Gastroesophageal sphincter (tissue), 4 donors: ENCODE data around the gene COTL1. TPM values are rescaled to one million over a fixed set of nuclear protein-coding genes. Genes with fewer than 3 reads are reported as not detected.

Experiments
- ATAC-seq: fragments of 150-250 bp; one replicate; pipeline ENCODE4 v1.9.1; 2016; ENCODE audit warnings: mild to moderate bottlenecking, moderate library complexity
- H3K27ac ChIP-seq, 4 donors: fragments of 200-600 bp; sonication (generic) in 3 of 4; 1 replicate in 3 of 4; 2 replicates in 1 of 4; pipeline ENCODE4 v1.5.1; 2016 to 2019
- H3K27me3 ChIP-seq: fragments of 200-600 bp; sonication (generic); one replicate; pipeline ENCODE4 v1.5.1; 2019
- H3K36me3 ChIP-seq, 2 donors: fragments of 200-600 bp; sonication (generic); one replicate each; pipeline ENCODE4 v1.5.1; 2019; ENCODE audit warnings: control low read depth in 1 of 2
- H3K4me1 ChIP-seq, 3 donors: fragments of 200-600 bp; sonication (generic); 1 replicate in 2 of 3; 2 replicates in 1 of 3; pipeline ENCODE4 v1.5.1; 2016 to 2019; ENCODE audit warnings: control low read depth in 2 of 3
- H3K4me3 ChIP-seq, 2 donors: fragments of 200-600 bp; sonication (generic); one replicate each; pipeline ENCODE4 v1.5.1; 2019; ENCODE audit warnings: mild to moderate bottlenecking in 1 of 2, moderate library complexity in 1 of 2
- H3K9me3 ChIP-seq, 3 donors: fragments of 200-600 bp; sonication (generic); one replicate each; pipeline ENCODE4 v1.5.1; 2017 to 2019; ENCODE audit warnings: control low read depth in 2 of 3
- EP300 ChIP-seq: sonication (generic); formaldehyde crosslinking; IDR thresholded peaks from one replicate; pipeline ENCODE4 v1.6.1; 2017; ENCODE audit warnings: antibody characterized with exemption, mild to moderate bottlenecking
- POLR2A ChIP-seq, 2 donors: fragments of 450-650 bp; IDR thresholded peaks; one replicate each; pipeline ENCODE4 v1.6.1; 2017; ENCODE audit warnings: antibody characterized with exemption in 2 of 2, mild to moderate bottlenecking in 2 of 2, moderate library complexity in 1 of 2
- POLR2AphosphoS5 ChIP-seq: sonication (generic); formaldehyde crosslinking; IDR thresholded peaks from one replicate; pipeline ENCODE4 v1.6.1; 2017; ENCODE audit warnings: antibody characterized with exemption
- WGBS, 2 donors: methylation state at CpG; one replicate each; pipeline ENCODE4 v1.1.5; 2018; ENCODE audit warnings: low coverage in 1 of 2; 5-methylcytosine and 5-hydroxymethylcytosine counted together
- total RNA-seq, 4 donors: library from RNA; depleted of rRNA; stranded (reverse); fragments of >200 nt; gene quantifications; one replicate each; pipeline ENCODE4 v1.1.0, GENCODE V29; 2016
- TF ChIP-seq, protein P1 (sequence below), 4 experiments: fragments of 200-600 bp in 2 of 4; fragments of 450-650 bp in 2 of 4; sonication (generic) in 1 of 4; IDR thresholded peaks; one replicate each; pipeline ENCODE4 v1.5.1; 2017 to 2019; ENCODE audit warnings: antibody characterized with exemption in 4 of 4, mild to moderate bottlenecking in 2 of 4, moderate library complexity in 2 of 4

COTL1 gene
- total RNA-seq, 4 donors from 2014 or later = 13.1 to 46.2 (median 37.3) TPM

DNA sequence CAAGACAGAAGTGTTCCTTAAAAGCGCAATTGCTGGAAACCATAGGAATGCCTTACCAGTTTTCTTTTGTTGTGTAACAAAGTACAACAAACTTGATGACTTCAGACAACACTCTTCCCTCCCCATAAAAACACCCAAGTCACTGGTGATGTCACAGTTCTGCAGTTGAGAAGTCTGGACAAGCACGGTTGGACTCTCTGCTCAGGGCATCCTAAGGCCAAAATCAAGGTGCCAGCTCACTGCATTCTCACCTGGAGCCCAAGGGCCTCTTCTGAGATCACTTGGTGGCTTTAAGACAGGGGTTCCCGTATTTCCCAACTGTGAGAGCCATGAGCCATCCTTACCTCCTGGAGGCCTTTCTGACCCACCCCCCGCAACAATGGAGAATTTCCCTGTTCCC is 67.8 kb downstream of the COTL1 start:
- Histone ChIP-seq H3K4me1 (peaks cover 0 to 8% (median 0%) of the 10 kb centered on the region in 3 donors), H3K4me3 (no peak overlapping the region), H3K9me3 (no peaks in the 10 kb centered on the region), H3K36me3 (no peaks in the 10 kb centered on the region), H3K27me3 (no peaks in the 10 kb centered on the region), H3K27ac (no peak overlapping the region)
- WGBS, 2 donors = 43 to 100% methylated on average over 2 to 3 of the region's 4 CpGs
- TF ChIP-seq EP300 (no peak), POLR2AphosphoS5 (no peak), POLR2A (IDR thresholded peaks at IDR 0.05) (no peak)
- TF ChIP-seq, protein P1, sequence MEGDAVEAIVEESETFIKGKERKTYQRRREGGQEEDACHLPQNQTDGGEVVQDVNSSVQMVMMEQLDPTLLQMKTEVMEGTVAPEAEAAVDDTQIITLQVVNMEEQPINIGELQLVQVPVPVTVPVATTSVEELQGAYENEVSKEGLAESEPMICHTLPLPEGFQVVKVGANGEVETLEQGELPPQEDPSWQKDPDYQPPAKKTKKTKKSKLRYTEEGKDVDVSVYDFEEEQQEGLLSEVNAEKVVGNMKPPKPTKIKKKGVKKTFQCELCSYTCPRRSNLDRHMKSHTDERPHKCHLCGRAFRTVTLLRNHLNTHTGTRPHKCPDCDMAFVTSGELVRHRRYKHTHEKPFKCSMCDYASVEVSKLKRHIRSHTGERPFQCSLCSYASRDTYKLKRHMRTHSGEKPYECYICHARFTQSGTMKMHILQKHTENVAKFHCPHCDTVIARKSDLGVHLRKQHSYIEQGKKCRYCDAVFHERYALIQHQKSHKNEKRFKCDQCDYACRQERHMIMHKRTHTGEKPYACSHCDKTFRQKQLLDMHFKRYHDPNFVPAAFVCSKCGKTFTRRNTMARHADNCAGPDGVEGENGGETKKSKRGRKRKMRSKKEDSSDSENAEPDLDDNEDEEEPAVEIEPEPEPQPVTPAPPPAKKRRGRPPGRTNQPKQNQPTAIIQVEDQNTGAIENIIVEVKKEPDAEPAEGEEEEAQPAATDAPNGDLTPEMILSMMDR (IDR thresholded peaks at IDR 0.05) = no peak
- no peak for ATAC-seq

DNA sequence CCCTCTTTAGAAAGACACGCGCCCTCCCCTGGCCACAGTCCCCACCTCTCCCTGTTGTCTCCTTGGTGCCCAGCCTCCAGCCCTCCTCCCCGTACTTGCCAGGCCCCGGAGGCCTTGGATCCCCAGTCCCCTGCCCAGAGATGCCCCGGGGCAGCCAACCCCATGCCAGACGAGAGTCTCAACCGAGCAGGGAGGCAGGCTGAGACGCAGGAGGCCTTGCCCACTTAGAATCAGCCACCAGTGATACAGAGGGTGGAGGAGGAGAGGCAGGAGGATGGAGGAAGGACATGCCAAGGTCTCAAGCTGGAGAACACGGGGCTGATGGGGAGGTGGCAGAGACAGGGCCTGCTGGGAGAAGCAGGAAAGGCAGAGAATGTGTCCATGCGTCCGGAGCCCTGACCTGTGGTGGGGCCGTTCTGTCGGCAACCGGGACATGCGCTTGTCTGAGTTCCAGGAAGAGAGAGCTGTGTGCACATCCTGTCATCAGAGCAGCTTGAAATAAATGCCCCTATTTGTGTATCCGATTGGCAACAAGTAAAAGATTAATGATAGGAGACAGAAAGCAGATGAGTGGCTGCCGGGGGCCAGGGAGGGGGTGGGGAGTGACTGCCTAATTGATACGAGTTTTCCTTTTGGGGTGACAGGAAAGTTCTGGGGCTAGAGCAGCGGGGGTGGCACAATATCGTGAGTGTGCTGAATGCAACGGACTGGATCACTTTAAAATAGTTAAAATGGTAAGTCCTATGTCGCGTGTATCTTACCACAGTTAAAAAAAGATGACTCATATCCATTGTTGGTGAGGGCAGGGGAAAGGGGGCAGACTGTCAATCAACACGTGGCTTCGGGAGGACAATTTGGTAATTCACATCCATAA is 68.7 kb downstream of the COTL1 start:
- H3K9me3 ChIP-seq = no peaks in the 10 kb centered on the region
- 53 to 75% methylated on average over 15 of the region's 25 CpGs for WGBS, 2 donors
- H3K27ac ChIP-seq = peak overlapping the region in 3 of 4 donors; percentile 38 to 69 (median 60)
- peaks cover 3% of the 10 kb centered on the region for H3K27me3 ChIP-seq
- no peaks in the 10 kb centered on the region for H3K36me3 ChIP-seq
- no peak overlapping the region for H3K4me3 ChIP-seq
- peak; percentile 60 for ATAC-seq
- TF ChIP-seq POLR2A (IDR thresholded peaks at IDR 0.05) (no peak), EP300 (no peak), POLR2AphosphoS5 (no peak)
- TF ChIP-seq, protein P1 (IDR thresholded peaks at IDR 0.05) = no peak
- peaks cover 0 to 8% (median 0%) of the 10 kb centered on the region in 3 donors for H3K4me1 ChIP-seq

DNA sequence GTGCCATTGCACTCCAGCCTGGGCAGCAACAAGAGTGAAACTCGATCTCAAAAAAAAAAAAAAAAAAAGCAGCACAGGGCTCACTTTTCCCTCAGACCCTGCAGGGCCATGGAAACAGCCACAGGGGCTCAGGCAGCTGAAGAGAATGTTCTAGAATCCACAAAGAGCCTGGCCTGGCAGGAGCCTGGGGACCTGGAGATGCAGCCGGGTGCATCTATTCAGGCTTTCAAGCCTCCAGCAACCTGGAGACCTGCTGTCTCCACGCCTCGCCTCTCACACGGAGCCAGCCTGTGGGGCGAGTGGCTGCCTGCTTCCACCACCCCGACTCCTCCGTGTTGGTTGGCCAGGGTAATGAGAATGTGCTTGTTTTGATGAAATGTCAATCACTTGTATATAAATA is 69.4 kb downstream of the COTL1 start:
- Histone ChIP-seq H3K4me1 (peaks cover 0 to 8% (median 0%) of the 10 kb centered on the region in 3 donors), H3K4me3 (no peak overlapping the region), H3K27me3 (peaks cover 6% of the 10 kb centered on the region), H3K36me3 (no peaks in the 10 kb centered on the region), H3K27ac (peak overlapping the region in 3 of 4 donors; percentile 38 to 69 (median 60)), H3K9me3 (no peaks in the 10 kb centered on the region)
- no peak for ATAC-seq
- 50 to 63% methylated on average over 1 to 2 of the region's 8 CpGs for WGBS, 2 donors
- TF ChIP-seq, protein P1 (IDR thresholded peaks at IDR 0.05) = no peak
- TF ChIP-seq POLR2A (IDR thresholded peaks at IDR 0.05) (no peak), POLR2AphosphoS5 (no peak), EP300 (no peak)

DNA sequence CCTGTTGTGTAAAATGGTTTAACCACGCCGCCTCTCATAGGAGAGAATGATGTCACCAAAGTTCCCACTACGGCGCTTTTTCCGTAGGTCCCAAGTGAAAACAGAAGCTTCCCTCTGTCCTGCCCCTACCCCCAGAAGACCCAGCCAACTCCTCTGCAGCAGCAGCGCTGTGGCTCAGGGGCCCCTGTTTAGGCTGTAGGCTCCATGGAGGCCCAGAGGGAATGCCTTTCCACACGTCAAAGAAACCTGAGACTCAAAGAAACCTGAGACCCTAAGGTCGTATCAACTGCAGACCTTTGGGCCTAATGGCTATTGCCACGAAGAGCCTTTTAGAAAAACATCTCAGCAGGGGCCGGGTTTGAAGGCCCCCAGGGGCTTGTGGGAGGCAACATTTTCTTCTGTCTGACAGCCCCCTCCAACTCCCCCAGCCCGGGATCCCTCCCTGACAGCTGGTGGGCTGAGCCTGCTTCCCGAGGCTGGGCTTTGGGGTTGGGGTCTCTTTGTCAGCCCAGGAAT is 70.3 kb downstream of the COTL1 start:
- Histone ChIP-seq H3K4me1 (peaks cover 0 to 8% (median 0%) of the 10 kb centered on the region in 3 donors), H3K4me3 (no peak overlapping the region), H3K36me3 (no peaks in the 10 kb centered on the region), H3K9me3 (no peaks in the 10 kb centered on the region), H3K27me3 (peaks cover 6% of the 10 kb centered on the region), H3K27ac (no peak overlapping the region)
- 65% methylated on average over 7 of the region's 12 CpGs; no CpG with 5 or more reads in 1 of the 2 donors for WGBS, 2 donors
- TF ChIP-seq POLR2AphosphoS5 (no peak), EP300 (no peak), POLR2A (IDR thresholded peaks at IDR 0.05) (no peak)
- TF ChIP-seq, protein P1 (IDR thresholded peaks at IDR 0.05) = no peak
- no peak for ATAC-seq
